GM21515 (cell line): ENCODE data around the gene STYXL1.
"Not testable (repeated sequence)": the region's sequence is repeated elsewhere in the genome, so short reads cannot be mapped to it uniquely, and the experiment has no call there.

Source experiments
- ATAC-seq: cut with Tn5 transposase; IDR thresholded peaks from one replicate; pipeline ENCODE4 v1.9.1; 2021; ENCODE audit not compliant: unreplicated experiment

Gene STYXL1, protein sequence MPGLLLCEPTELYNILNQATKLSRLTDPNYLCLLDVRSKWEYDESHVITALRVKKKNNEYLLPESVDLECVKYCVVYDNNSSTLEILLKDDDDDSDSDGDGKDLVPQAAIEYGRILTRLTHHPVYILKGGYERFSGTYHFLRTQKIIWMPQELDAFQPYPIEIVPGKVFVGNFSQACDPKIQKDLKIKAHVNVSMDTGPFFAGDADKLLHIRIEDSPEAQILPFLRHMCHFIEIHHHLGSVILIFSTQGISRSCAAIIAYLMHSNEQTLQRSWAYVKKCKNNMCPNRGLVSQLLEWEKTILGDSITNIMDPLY

DNA sequence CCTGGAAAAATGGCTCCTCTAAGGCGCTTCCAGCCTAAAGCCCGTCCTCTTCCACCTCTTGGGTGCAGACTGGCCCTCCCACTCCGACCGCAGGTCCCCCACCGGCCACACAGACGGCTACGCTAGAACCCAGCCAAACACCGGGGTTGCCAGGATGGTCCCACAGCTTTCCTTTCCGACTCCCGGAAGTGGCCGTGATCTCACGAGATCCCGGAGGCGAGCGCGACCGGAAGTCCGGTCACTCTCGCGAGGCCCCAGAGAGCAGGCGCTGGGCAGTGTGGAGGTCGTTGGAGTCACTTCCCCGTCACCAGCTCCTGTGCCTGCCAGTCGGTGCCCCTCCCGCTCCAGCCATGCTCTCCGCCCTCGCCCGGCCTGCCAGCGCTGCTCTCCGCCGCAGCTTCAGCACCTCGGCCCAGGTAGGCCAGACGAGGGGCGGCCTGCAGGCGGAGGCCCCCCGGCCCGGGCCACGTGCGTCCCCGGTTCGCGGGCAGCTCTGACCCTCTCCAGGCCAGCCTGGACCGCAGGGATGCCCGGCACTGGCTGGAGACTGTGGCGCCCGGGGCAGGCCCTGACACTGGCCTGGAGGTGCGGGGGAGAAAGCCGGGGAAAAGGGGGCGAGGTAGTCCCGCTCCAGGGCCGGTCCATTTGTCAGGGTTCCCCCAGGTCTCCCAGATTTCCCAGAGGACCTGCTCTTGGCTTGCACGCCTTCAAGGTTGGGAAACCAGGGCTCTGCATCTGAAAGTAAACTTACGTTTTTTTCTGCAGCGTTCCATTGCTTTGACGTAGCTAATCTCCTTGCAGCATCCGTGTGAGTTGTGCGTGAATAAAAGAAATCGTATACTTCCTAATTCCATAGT is at the start of gene STYXL1, which contains the start of gene MDH2:
Gene STYXL1, minus strand, starts transcription at position 190 of the 857 bp plus-strand sequence. CDS start 17,477 bp downstream, outside the sequence.
Gene MDH2, plus strand, starts transcription at position 296 of the 857 bp plus-strand sequence. Its CDS starts 55 bp downstream, at position 351.
- peak; percentile 94 for ATAC-seq

- ATAC-seq: no peak
Measured at GRCh38 chr7:76095908-76096307, 48.1 kb upstream of the STYXL1 start.

GRCh38 chr7:76094326-76094725 is 46.5 kb upstream of the STYXL1 start:
- ATAC-seq: not testable (repeated sequence)

GRCh38 chr7:76093531-76093930 is 45.7 kb upstream of the STYXL1 start:
- not testable (repeated sequence) for ATAC-seq

DNA sequence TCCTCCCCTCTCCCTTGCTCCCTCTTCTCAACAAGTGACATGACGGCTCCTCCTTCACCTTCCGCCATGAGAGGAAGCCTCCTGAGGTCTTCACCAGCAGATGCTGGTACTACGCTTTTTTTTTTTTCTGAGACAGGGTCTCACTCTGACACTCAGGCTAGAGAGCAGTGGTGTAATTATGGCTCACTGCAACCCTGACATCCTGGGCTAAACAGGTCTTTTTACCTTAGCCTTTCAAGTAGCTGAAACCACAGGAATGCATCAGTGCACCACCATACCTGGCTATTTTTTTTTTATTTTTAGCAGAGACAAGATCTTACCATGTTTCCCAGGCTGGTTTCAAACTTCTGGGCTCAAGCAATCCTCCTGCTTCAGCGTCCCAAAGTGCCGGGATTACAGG is 43.7 kb upstream of the STYXL1 start:
- ATAC-seq: no peak

DNA sequence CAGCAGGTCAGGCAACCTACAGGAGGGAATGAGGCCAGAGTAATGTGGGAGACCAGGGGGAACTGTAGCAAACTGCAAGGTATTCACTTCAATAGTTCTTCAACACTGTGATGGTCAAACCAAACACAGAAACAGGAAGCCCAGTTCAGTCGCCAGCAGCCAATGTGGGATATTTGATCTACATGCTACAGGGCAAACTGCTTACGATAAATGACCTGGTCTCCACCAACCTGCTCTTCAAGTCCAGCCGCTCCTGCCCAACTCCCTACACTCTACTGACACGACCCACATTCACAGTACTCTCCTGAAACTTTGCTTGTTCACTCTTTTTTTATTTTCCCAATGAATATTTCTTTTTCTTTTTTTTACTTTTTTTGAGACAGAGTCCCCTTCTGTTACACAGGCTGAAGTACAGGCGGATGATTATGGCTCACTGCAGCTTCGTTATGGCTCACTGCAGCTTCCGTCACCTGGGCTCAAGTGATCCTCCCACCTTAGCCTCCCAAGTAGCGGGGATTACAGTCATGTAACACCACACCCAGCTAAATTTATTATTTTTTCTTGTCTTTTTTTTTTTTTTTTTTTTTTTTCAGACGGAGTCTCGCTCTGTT is 42.2 kb upstream of the STYXL1 start:
- no peak for ATAC-seq

DNA sequence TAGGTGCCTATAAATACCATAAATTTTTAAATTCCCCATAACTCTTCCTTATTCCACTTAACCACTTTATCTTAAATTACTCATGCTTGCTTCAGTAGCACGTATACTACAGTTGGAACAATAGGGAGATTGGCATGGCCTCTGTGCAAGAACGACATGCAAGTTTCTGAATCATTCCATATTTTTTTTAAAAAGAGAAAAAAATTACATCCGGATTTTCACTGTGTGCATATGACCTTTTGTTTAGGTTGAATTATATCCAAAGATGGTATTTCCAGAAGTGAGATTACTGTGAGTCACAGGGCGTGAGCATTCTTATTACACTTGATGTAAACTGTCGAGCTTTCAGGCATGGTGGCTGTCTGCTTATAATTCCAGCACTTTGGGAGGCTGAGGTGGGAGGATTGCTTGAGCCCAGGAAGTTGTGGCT is 39.6 kb upstream of the STYXL1 start:
- not testable (repeated sequence) for ATAC-seq

GRCh38 chr7:76086070-76086469 is 38.3 kb upstream of the STYXL1 start:
- ATAC-seq: no peak

DNA sequence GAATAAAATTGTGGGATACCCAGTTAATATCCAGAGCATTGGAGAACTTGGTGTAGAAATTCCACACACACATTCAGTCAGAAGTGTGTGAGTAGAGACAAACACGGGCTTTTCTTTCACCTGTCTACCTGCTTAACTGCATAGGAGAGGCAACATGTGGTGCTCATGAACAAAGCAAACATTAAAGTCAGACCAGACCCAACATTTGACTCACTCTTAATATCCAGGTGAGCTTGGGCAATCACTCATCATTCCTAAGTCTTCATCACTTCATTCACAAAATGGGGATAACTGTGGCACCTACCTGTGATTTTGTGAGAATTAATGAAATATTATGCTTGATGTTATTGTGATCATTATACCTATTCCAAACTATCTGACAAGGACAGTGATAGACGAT is 36.3 kb upstream of the STYXL1 start:
- not testable (repeated sequence) for ATAC-seq

DNA sequence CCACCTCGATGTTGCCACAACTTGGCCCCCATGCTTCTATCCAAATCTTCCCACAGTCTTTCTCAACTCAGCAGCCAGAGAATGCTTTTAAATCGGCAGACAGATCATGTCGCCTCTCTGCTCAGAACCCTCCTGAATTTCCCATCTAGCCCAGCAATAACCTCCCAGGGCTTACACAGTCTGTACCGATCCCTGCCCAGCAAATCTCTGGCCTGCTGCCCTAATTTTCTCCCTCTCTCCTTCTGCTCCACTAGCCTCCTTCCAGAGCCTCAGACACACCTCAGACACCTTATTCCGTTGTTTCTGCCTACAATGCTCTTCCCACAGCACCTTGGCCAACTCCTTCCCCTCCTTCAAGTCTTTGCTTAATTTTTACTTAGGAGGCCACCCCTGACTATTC is 32.4 kb upstream of the STYXL1 start:
- no peak for ATAC-seq

- no peak for ATAC-seq
Measured at GRCh38 chr7:76077435-76077834, 29.6 kb upstream of the STYXL1 start.

DNA sequence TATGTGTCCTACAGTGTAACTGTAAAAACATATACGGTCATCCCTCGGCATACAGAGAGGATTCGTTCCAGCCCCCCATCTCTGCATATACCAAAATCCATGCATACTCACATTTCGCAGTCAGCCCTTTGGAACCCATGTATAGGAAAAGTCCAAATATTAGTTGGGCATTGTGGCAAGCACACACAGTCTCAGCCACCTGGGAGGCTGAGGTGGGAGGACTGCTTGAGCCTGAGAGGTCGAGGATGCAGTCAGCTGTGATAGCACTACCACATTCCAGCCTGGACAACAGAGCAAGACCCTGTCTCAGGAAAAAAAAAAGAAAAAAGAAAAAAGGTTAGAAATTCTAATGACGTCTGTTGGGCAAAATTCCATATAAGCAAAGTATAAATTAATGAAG is 29.2 kb upstream of the STYXL1 start:
- ATAC-seq: no peak

- no peak for ATAC-seq
Measured at GRCh38 chr7:76074972-76075370, 27.2 kb upstream of the STYXL1 start.

DNA sequence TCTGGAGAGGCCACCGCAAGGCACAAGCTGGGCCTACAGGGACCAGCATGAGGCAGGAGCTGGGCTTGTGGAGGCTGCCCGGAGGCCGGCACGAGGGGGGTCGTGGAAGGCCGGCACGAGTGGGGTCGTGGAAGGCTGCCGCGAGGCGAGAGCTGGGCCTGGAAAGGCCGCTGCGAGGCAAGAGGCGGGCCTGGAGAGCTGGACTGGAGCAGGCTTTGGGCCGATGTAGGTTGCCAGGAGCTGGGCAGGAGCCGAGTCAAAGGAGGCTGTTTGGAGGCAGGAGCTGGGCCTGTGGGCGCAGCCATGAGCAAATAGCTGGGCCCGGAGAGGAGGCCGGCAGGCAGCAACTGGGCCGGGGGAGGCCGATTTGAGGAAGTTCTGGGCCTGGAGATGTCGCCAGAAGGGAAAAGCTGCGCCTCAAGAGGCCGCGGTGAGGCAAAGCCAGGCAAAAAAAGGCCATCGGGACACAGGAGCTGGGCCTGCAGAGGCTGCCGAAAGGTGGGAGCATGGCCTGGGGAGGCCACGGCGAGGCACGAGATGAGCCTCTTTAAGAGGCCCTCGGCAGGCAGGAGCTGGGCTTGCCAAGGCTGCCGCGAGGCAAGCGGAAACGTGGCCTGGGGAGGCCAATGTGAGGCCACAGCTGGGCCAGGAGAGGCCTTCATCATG is 26.6 kb upstream of the STYXL1 start:
- no peak for ATAC-seq

DNA sequence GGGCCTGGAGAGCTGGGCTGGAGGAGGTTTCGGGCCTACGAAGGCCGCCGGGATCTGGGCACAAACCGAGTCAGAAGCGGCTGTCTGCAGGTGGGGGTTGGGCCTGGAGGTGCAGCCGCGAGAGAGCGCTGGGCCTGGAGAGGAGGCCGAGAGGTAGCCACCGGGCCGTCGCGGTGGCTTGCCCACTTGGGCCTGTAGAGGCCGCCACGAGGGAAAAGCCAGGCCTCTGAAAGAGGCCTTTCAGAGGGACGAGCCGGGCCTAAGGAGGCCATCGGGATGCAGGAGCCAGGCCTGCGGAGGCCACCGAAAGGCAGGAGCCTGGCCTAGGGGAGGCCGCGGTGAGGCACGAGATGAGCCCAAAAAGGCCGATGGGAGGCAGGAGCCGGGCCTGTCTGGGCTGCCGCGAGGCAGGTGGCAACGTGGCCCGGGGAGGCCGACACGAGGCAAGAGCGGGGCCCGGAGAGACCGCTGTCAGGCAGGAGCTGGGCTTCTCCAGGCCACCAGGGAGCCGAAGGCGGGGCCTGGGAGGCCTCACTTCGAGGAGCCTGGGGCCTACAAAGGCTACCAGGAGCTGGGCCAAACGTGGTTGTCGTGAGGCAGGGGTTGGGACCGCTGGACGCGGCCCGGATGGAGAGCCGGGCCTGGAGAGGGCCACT is 25.7 kb upstream of the STYXL1 start:
- ATAC-seq: no peak

DNA sequence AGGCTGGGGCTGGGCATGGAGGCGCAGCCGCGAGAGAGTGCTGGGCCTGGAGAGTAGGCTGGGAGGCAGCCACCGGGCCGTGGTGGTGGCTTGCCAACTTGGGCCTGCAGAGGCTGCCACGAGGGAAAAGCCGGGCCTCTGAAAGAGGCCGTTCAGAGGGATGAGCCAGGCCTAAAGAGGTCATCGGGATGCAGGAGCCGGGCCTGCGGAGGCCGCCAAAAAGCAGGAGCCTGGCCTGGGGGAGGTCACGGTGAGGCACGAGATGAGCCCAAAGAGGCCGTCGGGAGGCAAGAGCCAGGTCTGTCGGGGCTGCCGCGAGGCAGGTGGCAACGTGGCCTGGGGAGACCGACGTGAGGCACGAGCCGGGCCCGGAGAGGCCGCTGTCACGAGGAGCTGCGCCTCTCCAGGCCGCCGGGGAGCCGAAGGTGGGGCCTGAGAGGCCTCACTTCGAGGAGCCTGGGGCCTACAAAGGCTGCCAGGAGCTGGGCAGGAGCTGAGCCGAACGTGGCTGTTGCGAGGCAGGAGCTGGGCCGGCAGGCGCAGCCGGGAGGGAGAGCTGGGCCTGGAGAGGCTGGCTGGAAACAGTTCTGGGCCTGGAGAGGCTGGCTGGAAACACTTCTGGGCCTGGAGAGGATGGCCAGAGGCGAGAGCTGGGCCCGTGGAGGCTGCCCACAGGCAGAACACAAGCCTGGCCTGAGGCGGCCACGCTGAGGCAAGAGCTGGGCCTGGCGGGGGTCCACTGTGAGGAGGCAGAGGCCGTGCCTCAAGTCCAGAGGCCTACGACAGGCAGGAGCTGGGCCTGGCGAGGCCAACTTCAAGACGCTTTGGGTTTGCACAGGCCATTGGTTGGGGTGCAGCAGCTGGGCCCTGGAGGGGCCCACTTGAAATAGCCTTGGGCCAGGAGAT is 24.7 kb upstream of the STYXL1 start:
- ATAC-seq: no peak

DNA sequence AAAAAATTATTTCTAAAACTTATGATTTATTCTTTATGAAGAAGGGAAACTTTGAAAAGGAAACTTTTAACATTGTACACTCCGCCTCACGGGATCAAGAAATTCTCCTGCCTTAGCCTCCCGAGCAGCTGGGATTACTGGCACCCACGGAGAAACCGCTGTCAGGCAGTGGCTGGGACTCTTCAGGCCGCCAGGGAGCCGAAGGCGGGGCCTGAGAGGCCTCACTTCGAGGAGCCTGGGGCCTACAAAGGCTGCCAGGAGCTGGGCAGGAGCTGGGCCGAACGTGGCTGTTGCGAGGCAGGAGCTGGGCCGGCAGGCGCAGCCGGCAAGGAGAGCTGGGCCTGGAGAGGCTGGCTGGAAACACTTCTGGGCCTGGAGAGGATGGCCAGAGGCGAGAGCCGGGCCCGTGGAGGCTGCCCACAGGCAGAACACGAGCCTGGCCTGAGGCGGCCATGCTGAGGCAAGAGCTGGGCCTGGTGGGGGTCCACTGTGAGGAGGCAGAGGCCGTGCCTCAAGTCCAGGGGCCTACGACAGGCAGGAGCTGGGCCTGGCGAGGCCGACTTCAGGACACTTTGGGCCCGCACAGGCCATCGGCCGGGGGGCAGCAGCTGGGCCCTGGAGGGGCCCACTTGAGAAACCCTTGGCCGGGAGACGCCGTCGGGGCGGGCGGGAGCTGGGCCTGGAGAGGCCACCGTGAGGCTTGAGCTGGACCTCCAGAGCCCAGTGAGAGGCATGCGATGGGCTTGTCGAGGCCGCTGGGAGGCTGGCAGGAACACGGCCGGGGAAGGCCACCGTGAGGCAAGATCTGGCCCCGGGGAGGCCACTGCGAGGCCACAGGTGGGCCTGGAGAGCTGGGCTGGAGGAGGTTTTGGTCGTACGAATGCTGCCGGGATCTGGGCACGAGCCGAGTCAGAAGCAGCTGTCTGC is 23.8 kb upstream of the STYXL1 start:
- ATAC-seq: no peak

DNA sequence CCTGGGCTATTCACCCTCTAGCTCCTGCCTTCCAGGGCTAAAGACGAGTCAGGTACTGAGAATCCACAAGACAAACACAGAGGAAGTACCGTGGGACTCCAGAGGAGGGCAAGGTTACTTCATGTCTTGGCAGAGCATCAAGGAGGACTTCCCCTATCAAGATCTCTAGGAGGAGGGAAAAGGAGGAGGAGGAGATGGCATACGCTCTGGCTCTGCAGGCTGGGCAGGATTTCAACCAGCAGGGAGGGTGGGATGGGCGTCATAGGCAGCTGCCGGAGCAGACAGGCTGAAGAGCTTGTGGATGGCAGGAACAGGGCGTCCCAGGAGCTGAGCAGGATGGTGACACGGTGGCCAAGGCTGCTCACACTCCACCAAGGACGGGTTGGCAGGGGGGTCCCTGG is 21.4 kb upstream of the STYXL1 start:
- no peak for ATAC-seq
